ENCODE results near the gene EPM2AIP1. TPM values are rescaled to one million over a fixed set of nuclear protein-coding genes. Genes with fewer than 3 reads are reported as not detected.

The EPM2AIP1 gene
- total RNA-seq, 1 experiment from 2014 or later = 11.4 TPM

DNA sequence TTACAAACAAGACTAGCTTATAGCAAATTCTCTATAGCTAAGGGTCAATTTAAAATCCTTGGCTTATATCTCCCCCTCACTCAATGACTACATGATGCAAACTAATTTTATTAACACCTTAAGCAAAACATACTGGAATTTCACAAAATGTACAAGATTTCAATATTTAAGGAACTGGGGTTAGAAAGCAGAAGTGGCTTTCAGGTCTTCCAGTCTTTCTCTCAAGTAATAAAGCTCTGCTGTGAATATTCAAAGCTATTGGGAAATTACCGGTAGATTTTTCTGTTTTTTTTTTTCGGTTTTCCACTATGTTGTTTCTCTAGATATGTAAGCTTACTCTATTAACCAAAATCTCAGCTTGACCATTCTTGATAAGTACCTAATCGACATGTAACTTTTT, 3.9 kb downstream of the EPM2AIP1 start:
- Histone ChIP-seq H2BK15ac (ENCODE audit: low read depth, low read length) (no peak overlapping the region), H4K8ac (replicated peaks; ENCODE audit: insufficient read length, low read depth, low read length) (no peak overlapping the region), H3K56ac (ENCODE audit: insufficient read length, low read depth, low read length) (no peak overlapping the region), H3K27me3 (ENCODE audit: insufficient read depth, low read length) (no peaks in the 10 kb centered on the region), H3K4me2 (ENCODE audit: insufficient read depth, insufficient read length, low read length) (no peak overlapping the region), H3K4me1 (ENCODE audit: insufficient read depth, low read length) (no peaks in the 10 kb centered on the region), H3T11ph (ENCODE audit: low read length) (no peak overlapping the region), H3K23me2 (ENCODE audit: insufficient read length, low read depth, low read length, poor library complexity, severe bottlenecking) (peaks cover 10% of the 10 kb centered on the region), H3K79me1 (ENCODE audit: insufficient read depth, low read depth, low read length, poor library complexity, severe bottlenecking) (peaks cover 3% of the 10 kb centered on the region), H4K5ac (ENCODE audit: insufficient read length, low read depth, low read length) (no peak overlapping the region), H3K14ac (ENCODE audit: insufficient read depth, low read length) (no peak overlapping the region), H2AFZ (ENCODE audit: low read length) (no peak overlapping the region), H2BK12ac (ENCODE audit: insufficient read length, low read depth, low read length) (no peak overlapping the region), H3K9ac (ENCODE audit: extremely low read depth, insufficient read length, low read length) (no peak overlapping the region), H3K4ac (ENCODE audit: low read depth, low read length) (no peak overlapping the region), H4K91ac (ENCODE audit: insufficient read length, low read depth, low read length) (no peak overlapping the region), H3K23ac (ENCODE audit: insufficient read length, low read depth, low read length) (no peak overlapping the region), H3K9me3 (ENCODE audit: control insufficient read depth, low read depth, low read length) (no peaks in the 10 kb centered on the region), H2BK20ac (ENCODE audit: low read depth, low read length, poor library complexity, severe bottlenecking) (no peak overlapping the region), H3K27ac (ENCODE audit: insufficient read length, low read depth, low read length) (no peak overlapping the region), H3K79me2 (ENCODE audit: insufficient read depth, low read length) (peaks cover 16% of the 10 kb centered on the region; the same call in 1 of the 2 replicates), H2BK120ac (ENCODE audit: low read depth, low read length, poor library complexity, severe bottlenecking) (no peak overlapping the region), H2AK5ac (ENCODE audit: insufficient read length, low read length) (no peak overlapping the region), H2BK5ac (ENCODE audit: insufficient read length, low read length) (no peak overlapping the region), H4K20me1 (ENCODE audit: control insufficient read depth, insufficient read depth, insufficient read length) (no peaks in the 10 kb centered on the region), H3K18ac (ENCODE audit: insufficient read length, low read depth, low read length) (no peak overlapping the region)
- 0 out of 7 replicates have a peak overlapping the region, but pooled peaks of 1 of the 3 experiments have one; percentile 15 for H3K27ac Mint-ChIP-seq
- no CpG with 5 or more reads among the region's 3 CpGs for WGBS (ENCODE audit: extremely low coverage, insufficient read length, low lambda C conversion rate)
- peaks cover 23 to 30% of the 10 kb centered on the region in 2 experiments for H3K4me1 Mint-ChIP-seq
- DNase-seq = no peak
- H3K36me3 Mint-ChIP-seq (ENCODE audit: insufficient read depth in 1 of 3, low read depth in 3 of 3) = peaks cover 25 to 64% (median 46%) of the 10 kb centered on the region in 3 experiments; a peak in 6 of 7 replicates
- TF ChIP-seq, protein P1, sequence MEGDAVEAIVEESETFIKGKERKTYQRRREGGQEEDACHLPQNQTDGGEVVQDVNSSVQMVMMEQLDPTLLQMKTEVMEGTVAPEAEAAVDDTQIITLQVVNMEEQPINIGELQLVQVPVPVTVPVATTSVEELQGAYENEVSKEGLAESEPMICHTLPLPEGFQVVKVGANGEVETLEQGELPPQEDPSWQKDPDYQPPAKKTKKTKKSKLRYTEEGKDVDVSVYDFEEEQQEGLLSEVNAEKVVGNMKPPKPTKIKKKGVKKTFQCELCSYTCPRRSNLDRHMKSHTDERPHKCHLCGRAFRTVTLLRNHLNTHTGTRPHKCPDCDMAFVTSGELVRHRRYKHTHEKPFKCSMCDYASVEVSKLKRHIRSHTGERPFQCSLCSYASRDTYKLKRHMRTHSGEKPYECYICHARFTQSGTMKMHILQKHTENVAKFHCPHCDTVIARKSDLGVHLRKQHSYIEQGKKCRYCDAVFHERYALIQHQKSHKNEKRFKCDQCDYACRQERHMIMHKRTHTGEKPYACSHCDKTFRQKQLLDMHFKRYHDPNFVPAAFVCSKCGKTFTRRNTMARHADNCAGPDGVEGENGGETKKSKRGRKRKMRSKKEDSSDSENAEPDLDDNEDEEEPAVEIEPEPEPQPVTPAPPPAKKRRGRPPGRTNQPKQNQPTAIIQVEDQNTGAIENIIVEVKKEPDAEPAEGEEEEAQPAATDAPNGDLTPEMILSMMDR (conservative IDR thresholded peaks at IDR 0.05) = no peak
- H3K9me3 Mint-ChIP-seq = no peaks in the 10 kb centered on the region
- H3K4me3 Mint-ChIP-seq = no peak overlapping the region
- no peaks in the 10 kb centered on the region for H3K27me3 Mint-ChIP-seq (ENCODE audit: low read depth)
